GM12873 (cell line): Measurements from ENCODE around the gene TFEC.

Experiments used
- CTCF ChIP-seq: IDR thresholded peaks from 2 replicates; pipeline ENCODE4 v1.5.1; 2012; ENCODE audit warnings: low read depth, mild to moderate bottlenecking, moderate library complexity, low read length, control low read depth; ENCODE audit not compliant: insufficient read depth; ENCODE audit errors: missing control alignments

Gene TFEC

GRCh38 chr7:115987486-115987885 is 43.1 kb downstream of the TFEC start:
- no peak for TF ChIP-seq CTCF

GRCh38 chr7:115984105-115984504 is 46.5 kb downstream of the TFEC start:
- TF ChIP-seq CTCF, result no peak

- TF ChIP-seq CTCF, result no peak
Measured at GRCh38 chr7:115980159-115980558, 50.4 kb downstream of the TFEC start.

- no peak for TF ChIP-seq CTCF
Measured at GRCh38 chr7:115976651-115977050, 53.9 kb downstream of the TFEC start.

GRCh38 chr7:115975766-115976165 is 54.8 kb downstream of the TFEC start:
- TF ChIP-seq CTCF, result no peak

GRCh38 chr7:115973406-115973805 is 57.2 kb downstream of the TFEC start:
- no peak for TF ChIP-seq CTCF

- TF ChIP-seq CTCF, result no peak
Measured at GRCh38 chr7:115971506-115971905, 59.1 kb downstream of the TFEC start.
